Endodermal cell (in vitro differentiated cells): ENCODE measurements around the gene ABCC12. TPM values are rescaled to one million over a fixed set of nuclear protein-coding genes. Genes with fewer than 3 reads are reported as not detected.

Experiments used
- DNase-seq: peaks from one replicate; pipeline ENCODE4 v3.0.0-alpha.2; 2017
- H3K27ac ChIP-seq: 2 replicates; pipeline ENCODE4 v1.5.1; 2013; ENCODE audit warnings: mild to moderate bottlenecking, low read depth, low read length, moderate library complexity
- H3K27me3 ChIP-seq: 2 replicates; pipeline ENCODE4 v1.6.1; 2013; ENCODE audit warnings: mild to moderate bottlenecking, low read length, moderate library complexity; ENCODE audit not compliant: insufficient read depth, control insufficient read depth, poor library complexity, severe bottlenecking
- H3K36me3 ChIP-seq: 2 replicates; pipeline ENCODE4 v1.7.0; 2013; ENCODE audit warnings: mild to moderate bottlenecking, low read length, moderate library complexity; ENCODE audit not compliant: control insufficient read depth, insufficient read depth
- H3K4me1 ChIP-seq: one replicate; pipeline ENCODE4 v1.7.0; 2013; ENCODE audit warnings: low read length; ENCODE audit not compliant: control insufficient read depth, insufficient read depth
- H3K4me3 ChIP-seq: 2 replicates; pipeline ENCODE4 v1.5.1; 2013; ENCODE audit warnings: mild to moderate bottlenecking, low read length, moderate library complexity
- H3K9ac ChIP-seq: 2 replicates; pipeline ENCODE4 v1.6.1; 2013; ENCODE audit warnings: mild to moderate bottlenecking, low read length, moderate library complexity; ENCODE audit not compliant: poor library complexity, severe bottlenecking; ENCODE audit errors: extremely low read depth
- H3K9me3 ChIP-seq: 2 replicates; pipeline ENCODE4 v1.6.1; 2013; ENCODE audit warnings: mild to moderate bottlenecking, low read length, moderate library complexity; ENCODE audit not compliant: control insufficient read depth
- H3K27ac Mint-ChIP-seq: 2 replicates; pipeline ENCODE4 v1.8.0; 2020; ENCODE audit warnings: mixed read lengths
- H3K27me3 Mint-ChIP-seq: 2 replicates; pipeline ENCODE4 v1.8.0; 2021; ENCODE audit warnings: mild to moderate bottlenecking, mixed read lengths; ENCODE audit not compliant: insufficient read depth
- H3K36me3 Mint-ChIP-seq: 2 replicates; pipeline ENCODE4 v1.8.0; 2020; ENCODE audit warnings: low read depth, mixed read lengths
- H3K4me1 Mint-ChIP-seq: 2 replicates; pipeline ENCODE4 v1.8.0; 2020; ENCODE audit warnings: mixed read lengths
- H3K4me3 Mint-ChIP-seq: 2 replicates; pipeline ENCODE4 v1.8.0; 2020; ENCODE audit warnings: mild to moderate bottlenecking, moderate library complexity, mixed read lengths
- H3K9me3 Mint-ChIP-seq: 2 replicates; pipeline ENCODE4 v1.8.0; 2020; ENCODE audit warnings: mild to moderate bottlenecking, mixed read lengths
- CTCF ChIP-seq: fragments of 200-600 bp; sonication (generic); conservative IDR thresholded peaks from 2 replicates; pipeline ENCODE4 v1.5.0; 2021; ENCODE audit warnings: antibody characterized with exemption, mild to moderate bottlenecking
- WGBS, 2 experiments: methylation state at CpG; one replicate each; pipeline versions ENCODE4 v1.1.5 to v1.1.7; 2013; ENCODE audit warnings: missing lambda C conversion rate in 2 of 2, mixed read lengths in 1 of 2; ENCODE audit not compliant: insufficient coverage in 1 of 2, insufficient read length in 1 of 2; 5-methylcytosine and 5-hydroxymethylcytosine counted together
- total RNA-seq, 2 donors: library from RNA; stranded (reverse); fragmentation: NEBNext Ultra II Directional in 1 of 2; extraction: Animal tissue kit (Norgen Biotek cat#: 25700) in 1 of 2; gene quantifications; 2 replicates in 1 of 2; 3 replicates in 1 of 2; pipeline ENCODE4 v1.2.1, GENCODE V29; 2021

The ABCC12 gene
- total RNA-seq, 2 donors from 2014 or later = 0.35 to 1.2 TPM

GRCh38 chr16:48118841-48119240 lies 37.0 kb downstream of the ABCC12 start:
- no peaks in the 10 kb centered on the region for H3K9me3 ChIP-seq
- Mint-ChIP-seq H3K4me1 (peaks cover 1% of the 10 kb centered on the region), H3K36me3 (no peaks in the 10 kb centered on the region), H3K9me3 (no peaks in the 10 kb centered on the region), H3K27me3 (no peaks in the 10 kb centered on the region), H3K27ac (no peak overlapping the region), H3K4me3 (no peak overlapping the region)
- H3K27ac ChIP-seq = no peak overlapping the region
- no peaks in the 10 kb centered on the region for H3K36me3 ChIP-seq
- no peak for TF ChIP-seq CTCF
- 90 to 96% methylated on average over 1 to 2 of the region's 2 CpGs for WGBS, 2 experiments
- no peak overlapping the region for H3K9ac ChIP-seq
- DNase-seq = no peak
- no peaks in the 10 kb centered on the region for H3K27me3 ChIP-seq
- no peak overlapping the region for H3K4me3 ChIP-seq
- no peaks in the 10 kb centered on the region for H3K4me1 ChIP-seq

- no peaks in the 10 kb centered on the region for H3K9me3 Mint-ChIP-seq
- H3K4me1 Mint-ChIP-seq = peaks cover 1% of the 10 kb centered on the region
- peak; percentile 100 for TF ChIP-seq CTCF
- WGBS, 2 experiments = 75 to 91% methylated on average over 15 to 21 of the region's 22 CpGs
- peak; percentile 97 for DNase-seq
- H3K9ac ChIP-seq = no peak overlapping the region
- H3K27ac ChIP-seq = no peak overlapping the region
- H3K27me3 ChIP-seq = no peaks in the 10 kb centered on the region
- no peak overlapping the region for H3K27ac Mint-ChIP-seq
- no peaks in the 10 kb centered on the region for H3K4me1 ChIP-seq
- no peak overlapping the region for H3K4me3 Mint-ChIP-seq
- no peak overlapping the region for H3K4me3 ChIP-seq
- H3K36me3 Mint-ChIP-seq = no peaks in the 10 kb centered on the region
- no peaks in the 10 kb centered on the region for H3K27me3 Mint-ChIP-seq
- H3K9me3 ChIP-seq = no peaks in the 10 kb centered on the region
- no peaks in the 10 kb centered on the region for H3K36me3 ChIP-seq
Measured at GRCh38 chr16:48117217-48118105, 38.3 kb downstream of the ABCC12 start.

GRCh38 chr16:48115299-48115698 lies 40.5 kb downstream of the ABCC12 start:
- H3K4me1 Mint-ChIP-seq = peaks cover 1% of the 10 kb centered on the region
- TF ChIP-seq CTCF = no peak
- no peaks in the 10 kb centered on the region for H3K27me3 ChIP-seq
- no peak overlapping the region for H3K27ac Mint-ChIP-seq
- H3K9me3 Mint-ChIP-seq = no peaks in the 10 kb centered on the region
- H3K4me1 ChIP-seq = no peaks in the 10 kb centered on the region
- no peak for DNase-seq
- no peaks in the 10 kb centered on the region for H3K9me3 ChIP-seq
- H3K9ac ChIP-seq = no peak overlapping the region
- H3K4me3 Mint-ChIP-seq = no peak overlapping the region
- peaks cover 4% of the 10 kb centered on the region for H3K27me3 Mint-ChIP-seq
- 92 to 99% methylated on average over 9 to 14 of the region's 14 CpGs for WGBS, 2 experiments
- no peak overlapping the region for H3K4me3 ChIP-seq
- H3K27ac ChIP-seq = no peak overlapping the region
- no peaks in the 10 kb centered on the region for H3K36me3 ChIP-seq
- no peaks in the 10 kb centered on the region for H3K36me3 Mint-ChIP-seq
